Bone marrow (tissue), 2 donors: ENCODE measurements around the gene RAB1B.
"Not testable (repeated sequence)": the region's sequence is repeated elsewhere in the genome, so short reads cannot be mapped to it uniquely, and the experiment has no call there.

Experiments
- DNase-seq, 2 donors: peaks; one replicate each; lab custom pipeline; 2025; lab: John Stamatoyannopoulos, UW

Gene RAB1B

DNA sequence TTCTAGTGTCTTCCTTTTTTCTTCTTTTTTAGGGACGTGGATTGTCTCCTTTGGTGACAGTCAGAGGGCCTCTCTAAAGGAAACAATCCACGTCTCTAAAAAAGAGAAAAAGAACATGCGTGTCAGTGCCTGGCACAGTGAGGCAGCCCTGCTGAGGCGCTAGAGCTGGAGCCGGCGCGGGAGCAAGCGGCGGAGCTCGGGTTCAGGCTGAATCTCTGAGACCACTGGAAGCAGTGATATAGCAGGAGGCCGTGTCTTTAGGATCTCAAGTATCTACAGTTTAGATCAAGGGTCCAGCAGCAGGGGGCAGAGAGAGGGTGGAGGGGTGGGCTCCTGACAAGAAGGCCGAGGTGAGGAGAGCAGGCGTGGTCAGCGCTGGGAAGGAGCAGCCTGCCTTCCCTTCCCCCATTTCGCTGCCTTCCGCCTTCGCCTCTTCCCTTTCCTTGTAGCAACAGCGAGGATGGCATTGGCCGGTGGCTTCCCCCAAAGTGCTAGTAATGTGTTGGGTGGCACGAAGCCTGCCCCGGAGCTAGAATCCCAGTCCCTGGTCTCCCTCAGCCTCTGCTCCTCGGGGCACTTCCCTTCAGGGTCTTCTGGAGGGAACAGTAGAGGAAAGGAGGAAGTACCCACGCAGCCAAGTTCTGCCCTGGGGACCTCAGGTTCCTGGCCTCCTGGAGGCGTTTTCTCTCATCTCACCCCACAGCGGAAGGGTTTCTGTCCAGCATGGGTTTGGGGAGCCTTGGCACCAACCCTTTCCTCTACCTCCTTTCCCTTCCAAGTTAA, 28.2 kb upstream of the RAB1B start:
- DNase-seq, result no peak

DNA sequence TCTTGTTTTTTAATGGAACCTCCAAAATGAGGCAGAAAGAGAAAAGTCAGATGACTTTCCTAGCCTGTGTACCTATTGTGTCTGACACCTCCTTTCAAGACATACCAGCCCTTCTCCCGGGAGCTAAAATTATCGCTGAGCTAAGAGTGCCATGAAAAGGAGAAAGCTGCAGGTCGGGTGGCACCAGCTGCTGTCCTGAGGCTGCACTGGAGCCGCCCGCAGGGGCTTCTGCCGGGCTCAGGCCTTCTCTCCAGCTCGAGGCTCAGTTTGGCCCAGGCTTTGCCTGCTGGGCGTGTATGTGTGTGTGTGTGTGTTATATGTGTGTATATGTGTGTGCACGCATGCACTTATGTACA, 27.7 kb upstream of the RAB1B start:
- no peak for DNase-seq

DNA sequence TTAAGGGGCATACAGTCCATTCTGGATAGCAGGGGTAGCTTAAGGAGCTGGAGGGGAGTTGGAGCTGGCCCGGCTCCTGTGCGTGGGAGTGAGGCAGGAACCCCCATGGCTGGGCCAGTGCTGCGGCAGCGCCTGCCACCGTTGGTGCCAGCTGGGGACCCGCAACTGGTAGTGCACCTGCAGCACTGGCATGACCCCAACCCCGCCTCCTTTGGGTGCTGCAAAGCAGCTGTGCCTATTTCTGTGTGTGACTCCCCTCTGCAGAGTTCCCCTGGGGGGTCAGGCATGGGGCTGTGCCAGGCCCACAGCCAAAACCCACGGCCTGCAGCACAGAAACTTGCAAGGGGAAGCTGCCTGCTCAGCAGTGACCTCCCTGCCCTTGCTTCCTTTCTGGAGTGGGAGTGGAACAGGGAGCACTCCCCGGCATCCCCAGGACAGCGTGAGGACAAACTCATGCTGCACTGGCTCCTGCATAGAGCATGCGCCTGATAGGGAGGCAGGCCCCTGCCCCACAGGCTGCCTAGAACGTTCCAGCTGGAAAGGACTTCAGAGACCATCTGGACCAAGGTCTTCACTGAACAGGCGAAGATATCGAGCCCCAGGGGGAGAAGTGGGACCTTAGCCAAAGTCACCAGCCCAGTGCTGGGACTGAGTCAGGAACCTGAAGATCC, 26.2 kb upstream of the RAB1B start:
- DNase-seq, result no peak

DNA sequence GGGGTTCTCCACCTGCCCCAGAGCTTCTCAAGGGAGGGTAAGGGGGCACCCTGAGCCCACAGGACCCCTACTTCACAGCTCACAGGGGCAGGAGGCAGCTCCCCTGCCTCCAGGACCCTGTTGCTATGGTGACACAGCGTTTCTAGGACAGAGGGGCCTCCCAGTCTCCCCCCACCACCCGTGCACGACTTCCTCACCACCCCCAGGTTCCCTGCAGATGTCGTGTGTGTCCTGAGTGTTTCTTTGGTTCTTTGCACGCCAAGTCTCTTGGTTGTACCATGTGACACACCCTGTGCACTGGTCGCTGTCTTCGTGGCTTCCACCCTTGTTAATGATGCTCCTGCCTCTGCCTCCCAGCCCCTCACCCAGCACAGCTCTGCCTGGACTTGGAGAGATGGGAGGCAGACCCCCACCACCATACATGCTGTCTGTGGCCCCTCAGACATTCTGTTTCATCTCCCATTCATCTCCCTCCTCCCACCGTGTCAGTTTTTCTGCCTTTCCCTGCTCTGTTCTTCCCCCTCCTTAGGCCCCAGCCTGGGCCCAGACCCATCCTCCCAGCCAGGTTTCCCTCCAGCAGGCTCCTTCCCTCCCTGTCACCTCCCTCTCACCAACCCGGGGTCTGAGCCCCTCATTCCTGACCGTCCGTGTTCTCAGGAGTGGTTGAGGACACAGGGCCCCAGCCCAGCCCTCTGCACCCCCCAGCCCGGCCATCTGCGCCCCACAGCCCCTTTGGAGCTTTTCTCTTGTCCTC, 24.5 kb upstream of the RAB1B start:
- DNase-seq, result no peak

DNA sequence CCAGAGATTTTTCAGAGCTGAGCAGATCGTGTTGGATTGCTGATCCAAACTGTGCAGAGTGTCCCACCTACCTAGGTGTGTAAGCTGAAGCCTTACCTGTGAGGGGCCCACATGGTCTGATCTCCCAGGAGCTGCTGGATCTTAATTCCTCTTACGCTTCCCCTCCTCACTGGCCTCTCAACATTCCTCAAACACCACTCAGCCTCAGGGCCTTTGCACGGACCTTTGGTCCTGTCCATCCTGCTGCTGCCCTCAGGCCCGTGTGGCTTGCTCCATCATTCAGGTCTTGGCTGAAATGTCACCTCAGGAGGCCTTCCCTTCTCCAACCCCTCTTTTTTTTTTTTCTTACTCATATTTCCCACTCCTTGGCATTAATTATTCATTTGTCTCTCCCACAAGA, 21.1 kb upstream of the RAB1B start:
- no peak for DNase-seq

DNA sequence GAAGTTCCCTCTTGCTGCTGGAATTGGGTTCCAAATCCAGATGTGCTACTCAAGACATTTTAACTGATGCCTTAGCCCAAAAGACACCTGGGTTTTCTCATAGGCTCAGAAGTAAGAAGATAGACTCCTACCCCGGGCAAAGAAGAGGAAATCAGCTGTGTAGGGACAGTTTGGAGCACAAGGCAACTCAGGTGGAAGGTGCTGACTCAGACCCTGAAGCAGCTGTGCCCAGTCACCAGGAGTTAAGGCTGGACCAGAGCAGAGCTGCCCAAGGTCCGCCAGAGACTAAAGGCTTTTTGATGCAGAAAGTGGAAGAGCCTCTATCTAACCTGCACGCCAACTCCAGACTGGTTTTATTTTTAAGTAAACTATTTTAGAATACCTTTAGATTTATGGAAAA, 20.6 kb upstream of the RAB1B start:
- DNase-seq, result no peak

DNA sequence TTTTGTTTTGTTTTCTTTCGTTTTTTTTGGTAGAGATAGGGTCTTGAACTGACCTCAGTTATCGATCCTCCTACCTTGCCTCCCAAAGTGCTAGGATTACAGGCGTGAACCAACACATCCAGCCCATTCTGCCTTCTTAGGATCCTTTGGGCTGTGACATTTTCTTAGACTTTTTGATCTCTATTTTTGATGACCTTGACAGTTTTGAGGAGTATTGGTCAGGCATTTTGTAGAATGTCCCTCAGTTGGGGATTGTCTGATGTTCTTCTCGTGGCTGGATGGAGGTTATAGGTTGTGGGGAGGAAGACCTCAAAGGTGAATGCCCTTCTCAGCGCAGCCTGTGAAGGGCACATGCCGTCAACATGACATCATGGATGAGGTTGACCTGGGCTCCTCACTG, 19.5 kb upstream of the RAB1B start:
- DNase-seq, result no peak

DNA sequence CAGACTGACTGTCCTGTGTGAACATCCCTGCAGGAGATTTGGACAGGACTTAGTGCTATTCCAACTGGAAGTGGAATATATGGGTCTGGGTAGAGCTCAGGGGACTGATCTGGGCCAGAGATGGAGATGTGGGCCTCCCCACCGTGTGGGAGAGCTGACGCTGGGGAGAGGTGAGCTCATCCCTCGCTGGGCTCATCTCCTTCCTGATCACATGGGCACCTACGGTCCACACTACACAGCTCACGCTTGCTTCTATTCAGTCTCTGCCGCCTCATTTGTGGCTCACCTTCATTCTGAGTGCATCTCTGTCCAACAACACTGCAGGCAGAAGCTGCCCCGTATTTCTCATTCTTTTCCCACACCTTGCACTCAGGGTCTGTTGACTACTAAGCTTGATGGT, 16.6 kb upstream of the RAB1B start:
- no peak for DNase-seq

DNA sequence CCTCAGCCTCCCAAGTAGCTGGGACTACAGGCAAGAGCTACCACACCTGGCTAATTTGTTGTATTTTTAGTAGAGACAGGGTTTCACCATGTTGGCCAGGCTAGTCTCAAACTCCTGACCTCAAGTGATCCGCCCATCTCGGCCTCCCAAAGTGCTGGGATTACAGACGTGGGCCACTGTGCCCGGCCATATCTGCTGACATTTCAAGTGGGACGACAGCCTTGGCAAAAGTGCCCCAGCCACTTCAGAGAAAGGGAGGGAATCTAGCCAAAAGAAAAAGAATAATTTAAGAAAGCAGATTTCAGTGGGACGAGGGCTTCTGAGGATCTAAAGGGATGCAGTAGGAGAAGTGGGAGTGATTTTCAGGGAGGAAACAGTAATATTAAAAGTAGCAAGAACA, 15.4 kb upstream of the RAB1B start:
- not testable (repeated sequence) for DNase-seq

DNA sequence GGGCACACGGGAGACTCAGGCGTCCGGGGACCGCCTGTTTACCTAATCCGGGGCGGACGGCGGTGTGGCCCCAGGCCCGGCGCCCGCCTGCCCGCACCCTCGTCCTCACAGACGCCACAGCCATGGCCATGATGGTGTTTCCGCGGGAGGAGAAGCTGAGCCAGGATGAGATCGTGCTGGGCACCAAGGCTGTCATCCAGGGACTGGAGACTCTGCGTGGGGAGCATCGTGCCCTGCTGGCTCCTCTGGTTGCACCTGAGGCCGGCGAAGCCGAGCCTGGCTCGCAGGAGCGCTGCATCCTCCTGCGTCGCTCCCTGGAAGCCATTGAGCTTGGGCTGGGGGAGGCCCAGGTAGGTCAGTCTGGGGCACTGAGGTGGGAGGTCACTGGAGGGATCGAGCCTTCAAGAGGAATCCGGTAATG, 10.0 kb upstream of the RAB1B start:
- DNase-seq, result no peak

DNA sequence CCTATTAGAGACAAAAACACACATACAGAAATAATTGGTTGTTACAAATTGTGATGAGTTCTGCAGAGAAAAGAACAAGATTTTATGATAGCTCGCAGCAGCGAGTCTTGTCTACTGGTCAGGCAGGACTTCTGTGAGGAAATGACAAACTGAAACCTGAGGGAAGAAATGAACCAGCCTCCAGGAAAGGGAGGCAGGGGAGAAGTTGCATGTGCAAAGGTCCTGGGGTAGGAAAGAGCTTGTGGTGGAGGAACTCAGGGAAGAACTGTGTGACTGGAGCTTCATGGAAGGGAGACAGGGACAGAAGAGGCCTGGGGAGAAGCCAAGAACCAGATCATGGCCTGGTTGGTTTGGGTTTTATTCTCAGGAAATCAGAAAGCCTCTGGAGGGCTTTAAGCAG, 9.2 kb upstream of the RAB1B start:
- DNase-seq, result no peak

DNA sequence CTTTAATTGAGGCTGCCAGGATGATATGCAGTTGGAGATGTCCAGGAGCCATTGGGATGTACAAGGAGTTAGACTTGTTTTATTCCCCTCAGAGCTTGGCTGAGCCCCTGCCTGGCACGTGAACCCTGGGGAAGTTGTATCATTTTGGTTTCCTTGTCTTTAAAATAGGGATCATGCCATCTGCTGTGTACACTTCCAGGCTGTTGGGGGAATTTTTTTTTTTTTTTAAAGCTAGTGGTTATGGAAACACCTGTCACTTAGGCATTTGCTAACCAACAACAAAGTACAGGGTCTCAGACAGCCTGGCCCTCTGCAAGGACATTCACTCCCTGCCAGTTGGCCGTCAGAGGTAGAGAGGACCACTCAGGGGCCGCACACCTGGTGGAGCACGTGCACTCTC, 8.5 kb upstream of the RAB1B start:
- no peak for DNase-seq

DNA sequence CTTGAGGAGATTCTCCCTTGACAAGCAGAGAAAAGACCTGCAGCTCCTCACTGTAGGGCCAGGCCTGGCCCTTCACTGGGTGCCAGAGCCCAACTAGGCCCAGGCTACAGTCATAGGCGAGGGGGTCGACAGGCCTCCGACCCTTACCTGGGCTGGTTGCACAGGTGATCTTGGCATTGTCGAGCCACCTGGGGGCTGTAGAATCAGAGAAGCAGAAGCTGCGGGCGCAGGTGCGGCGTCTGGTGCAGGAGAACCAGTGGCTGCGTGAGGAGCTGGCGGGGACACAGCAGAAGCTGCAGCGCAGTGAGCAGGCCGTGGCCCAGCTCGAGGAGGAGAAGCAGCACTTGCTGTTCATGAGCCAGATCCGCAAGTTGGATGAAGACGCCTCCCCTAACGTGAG, 6.9 kb upstream of the RAB1B start:
- no peak for DNase-seq

DNA sequence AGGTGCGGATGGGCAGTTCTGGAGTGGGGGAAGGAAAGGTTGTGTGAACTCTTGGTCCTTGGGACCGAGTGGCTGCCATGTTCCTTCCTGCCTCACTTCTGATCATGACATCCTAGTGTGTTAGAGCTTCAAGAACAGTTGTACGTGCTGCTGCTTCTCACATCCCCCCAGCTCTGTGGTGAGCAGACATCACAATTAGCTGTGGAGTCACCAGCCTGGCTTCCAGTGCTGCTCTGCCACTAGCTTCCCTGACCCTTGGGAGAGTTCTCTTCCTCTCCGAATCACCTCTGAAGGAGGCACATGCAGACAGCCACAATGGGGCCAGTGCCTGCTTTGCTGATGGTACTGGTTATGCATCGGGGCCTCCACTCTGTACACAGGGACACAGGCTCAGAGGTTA, 6.2 kb upstream of the RAB1B start:
- no peak for DNase-seq

DNA sequence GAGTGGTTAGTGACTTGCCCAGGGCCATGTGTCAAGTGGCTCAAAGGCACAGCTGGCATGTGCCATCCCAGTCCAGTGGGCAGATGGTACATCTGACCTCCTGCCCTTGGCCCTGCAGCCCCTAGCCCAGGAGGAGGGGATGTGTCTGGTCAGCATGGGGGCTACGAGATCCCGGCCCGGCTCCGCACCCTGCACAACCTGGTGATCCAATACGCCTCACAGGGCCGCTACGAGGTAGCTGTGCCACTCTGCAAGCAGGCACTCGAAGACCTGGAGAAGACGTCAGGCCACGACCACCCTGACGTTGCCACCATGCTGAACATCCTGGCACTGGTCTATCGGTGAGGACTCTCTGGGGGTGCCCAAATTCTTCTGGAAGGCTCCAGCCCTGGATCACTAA, 5.7 kb upstream of the RAB1B start:
- no peak for DNase-seq

DNA sequence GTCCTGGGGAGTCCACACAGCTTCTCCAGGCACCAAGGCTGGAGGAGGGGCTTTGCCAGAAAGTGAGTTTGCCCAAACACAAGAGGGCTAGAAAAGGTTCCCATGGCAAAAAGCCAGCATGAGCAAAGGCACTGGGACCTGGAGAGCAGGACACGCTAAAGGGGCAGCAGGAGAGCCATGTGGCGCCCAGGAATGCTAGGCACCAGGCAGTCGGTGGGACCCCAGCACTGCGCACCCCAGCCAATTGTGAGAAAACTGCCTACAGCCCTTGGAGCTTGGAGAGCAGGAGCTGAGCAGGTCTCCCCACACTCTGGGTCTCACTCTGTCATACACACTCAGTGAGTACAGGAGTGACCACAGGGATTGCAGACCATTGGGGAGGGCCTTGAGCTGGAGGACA, 5.2 kb upstream of the RAB1B start:
- DNase-seq, result no peak

DNA sequence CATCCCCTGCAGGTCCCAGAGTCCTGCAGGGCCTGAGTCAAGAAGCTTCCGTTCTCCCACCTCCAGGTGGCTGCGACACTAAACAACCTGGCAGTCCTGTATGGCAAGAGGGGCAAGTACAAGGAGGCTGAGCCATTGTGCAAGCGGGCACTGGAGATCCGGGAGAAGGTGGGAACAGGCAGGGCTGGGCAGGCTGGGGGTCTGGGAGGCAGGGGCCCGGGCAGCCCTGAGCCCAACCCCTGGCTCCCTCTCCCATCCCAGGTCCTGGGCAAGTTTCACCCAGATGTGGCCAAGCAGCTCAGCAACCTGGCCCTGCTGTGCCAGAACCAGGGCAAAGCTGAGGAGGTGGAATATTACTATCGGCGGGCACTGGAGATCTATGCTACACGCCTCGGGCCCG, 4.7 kb upstream of the RAB1B start:
- DNase-seq, result no peak

DNA sequence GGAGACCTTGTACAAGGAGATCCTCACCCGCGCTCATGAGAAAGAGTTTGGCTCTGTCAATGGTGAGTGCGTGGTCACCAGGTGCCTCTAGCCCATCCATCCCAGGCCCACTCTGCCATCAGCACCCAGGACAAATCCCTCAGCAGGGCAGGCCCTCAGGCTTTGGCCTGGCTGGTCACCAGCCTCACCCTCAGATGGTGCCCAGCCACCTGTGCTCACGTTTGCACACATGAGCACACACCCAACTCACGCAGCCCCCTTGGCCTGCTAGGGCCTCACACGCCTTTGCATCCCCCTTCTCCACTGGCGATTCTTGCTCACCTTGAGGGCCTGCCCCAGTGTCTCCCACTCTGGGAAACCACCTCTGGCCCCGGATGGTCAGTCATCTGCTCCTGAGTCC, 4.1 kb upstream of the RAB1B start:
- no peak for DNase-seq

DNA sequence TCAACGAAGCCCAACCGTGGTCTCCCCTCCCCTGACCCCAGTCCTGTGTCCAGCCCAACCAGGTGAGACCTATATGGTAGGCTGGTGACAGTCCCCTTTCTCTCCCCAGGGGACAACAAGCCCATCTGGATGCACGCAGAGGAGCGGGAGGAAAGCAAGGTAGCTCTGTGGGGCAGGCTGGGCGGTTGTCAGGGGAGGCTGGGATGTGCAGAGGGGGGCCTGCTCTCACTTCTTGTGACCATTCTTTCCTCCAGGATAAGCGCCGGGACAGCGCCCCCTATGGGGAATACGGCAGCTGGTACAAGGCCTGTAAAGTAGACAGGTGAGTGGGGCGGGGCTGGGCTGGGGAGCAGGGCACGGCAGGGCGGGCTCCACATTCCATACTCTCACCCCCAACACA, 3.5 kb upstream of the RAB1B start:
- DNase-seq, result no peak

DNA sequence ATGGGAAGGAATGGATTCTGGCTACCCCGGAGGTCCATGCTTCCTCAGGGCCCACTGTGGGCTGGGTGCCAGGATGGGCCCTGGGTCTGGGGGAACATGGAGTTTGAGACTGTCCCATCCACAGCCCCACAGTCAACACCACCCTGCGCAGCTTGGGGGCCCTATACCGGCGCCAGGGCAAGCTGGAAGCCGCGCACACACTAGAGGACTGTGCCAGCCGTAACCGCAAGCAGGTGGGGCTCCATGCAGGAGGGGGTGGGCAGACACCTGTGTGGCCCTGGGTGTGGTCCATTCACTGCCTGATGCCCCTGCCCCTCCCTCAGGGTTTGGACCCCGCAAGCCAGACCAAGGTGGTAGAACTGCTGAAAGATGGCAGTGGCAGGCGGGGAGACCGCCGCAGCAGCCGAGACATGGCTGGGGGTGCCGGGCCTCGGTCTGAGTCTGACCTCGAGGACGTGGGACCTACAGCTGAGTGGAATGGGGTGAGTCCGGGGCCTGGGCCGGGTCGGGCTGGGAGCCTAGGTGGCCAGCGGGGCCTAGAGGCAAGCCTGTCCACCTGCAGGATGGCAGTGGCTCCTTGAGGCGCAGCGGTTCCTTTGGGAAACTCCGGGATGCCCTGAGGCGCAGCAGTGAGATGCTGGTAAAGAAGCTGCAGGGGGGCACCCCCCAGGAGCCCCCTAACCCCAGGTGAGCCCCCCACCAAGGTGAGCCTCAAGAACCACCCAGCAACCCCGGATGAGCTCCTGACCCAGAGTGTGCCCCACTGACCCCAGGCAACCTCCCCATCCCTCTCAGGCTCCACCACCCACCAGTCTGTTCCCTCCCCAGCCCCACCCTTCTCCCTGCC, 2.7 kb upstream of the RAB1B start:
- no peak for DNase-seq

DNA sequence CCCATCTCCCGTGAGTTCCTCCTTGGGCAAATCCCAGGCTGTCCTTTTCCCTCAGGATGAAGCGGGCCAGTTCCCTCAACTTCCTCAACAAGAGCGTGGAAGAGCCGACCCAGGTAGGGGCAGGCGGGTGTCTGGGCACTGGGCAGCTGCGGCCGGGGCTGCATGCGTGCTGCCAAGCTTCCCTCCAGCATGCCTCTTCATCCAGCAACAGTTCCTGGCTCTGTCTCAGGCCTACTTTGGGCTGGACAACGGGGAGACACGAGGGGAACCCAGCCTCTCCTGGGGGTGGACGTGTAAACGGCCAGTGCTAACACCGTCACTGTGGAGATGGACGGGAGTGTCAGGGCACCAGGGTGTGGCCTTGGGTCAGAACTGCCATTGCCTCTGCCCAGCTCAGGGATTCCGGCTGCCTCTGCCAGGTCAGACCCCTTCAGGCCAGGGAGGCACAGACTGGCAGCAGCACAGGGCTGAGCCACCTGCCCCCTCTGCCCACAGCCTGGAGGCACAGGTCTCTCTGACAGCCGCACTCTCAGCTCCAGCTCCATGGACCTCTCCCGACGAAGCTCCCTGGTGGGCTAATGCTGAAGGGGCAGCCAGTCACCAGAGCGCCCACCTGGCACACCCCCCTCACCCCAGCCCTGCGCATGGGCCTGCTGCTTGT, 1.9 kb upstream of the RAB1B start:
- no peak for DNase-seq

DNA sequence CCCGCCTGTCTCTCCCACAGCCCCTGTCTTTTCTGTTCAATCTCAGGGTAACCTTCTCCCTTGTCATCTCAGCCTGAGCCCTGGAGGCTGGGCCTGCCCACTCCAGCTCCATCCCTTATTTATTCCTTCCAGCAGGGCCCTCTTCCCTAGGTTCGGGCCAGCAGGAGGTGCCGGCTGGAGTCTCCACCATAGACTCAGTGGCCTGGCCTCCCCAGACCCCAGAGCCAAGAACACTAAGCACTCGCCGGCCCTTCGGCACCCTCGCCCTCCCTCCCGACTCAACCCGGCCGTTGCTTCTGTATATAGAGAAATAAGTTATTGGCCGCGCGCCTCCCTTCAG, 1.4 kb upstream of the RAB1B start:
- no peak for DNase-seq
